Activated CD4-positive, alpha-beta T cell treated with anti-CD3 and anti-CD28 coated beads, Interleukin-2, amount 10 ng/mL, durations not matched to agents 24 days and 14 days (primary cell): ENCODE measurements around the gene CYP26C1. TPM values are rescaled to one million over a fixed set of nuclear protein-coding genes. Genes with fewer than 3 reads are reported as not detected.
A peak's percentile ranks its signal among the peaks of the same experiment; 100 is the strongest.

Source experiments
- DNase-seq: peaks from one replicate; pipeline ENCODE4 v3.0.0; 2022
- H3K27ac Mint-ChIP-seq: one replicate; pipeline ENCODE4 v1.8.0; 2022; ENCODE audit warnings: mild to moderate bottlenecking, mixed read lengths
- H3K27me3 Mint-ChIP-seq: one replicate; pipeline ENCODE4 v1.8.0; 2022; ENCODE audit warnings: mixed read lengths
- H3K36me3 Mint-ChIP-seq: one replicate; pipeline ENCODE4 v1.8.0; 2022; ENCODE audit warnings: low read depth, mild to moderate bottlenecking, mixed read lengths
- H3K4me1 Mint-ChIP-seq: one replicate; pipeline ENCODE4 v1.8.0; 2021; ENCODE audit warnings: mixed read lengths
- H3K4me3 Mint-ChIP-seq: one replicate; pipeline ENCODE4 v1.8.0; 2022; ENCODE audit warnings: mild to moderate bottlenecking, moderate library complexity, mixed read lengths
- H3K9me3 Mint-ChIP-seq: one replicate; pipeline ENCODE4 v1.8.0; 2021; ENCODE audit warnings: mixed read lengths
- intact Hi-C: fragments of 100-400 bp; cut with micrococcal nuclease; formaldehyde crosslinking; loops from one replicate; pipeline ENCODE4 v1.15.1; 2023
- total RNA-seq: library from RNA; stranded (reverse); gene quantifications from 2 replicates; pipeline ENCODE4 v1.2.3, GENCODE V29; 2022

The CYP26C1 gene
- total RNA-seq, 1 donor from 2014 or later = 0.07 TPM

- H3K9me3 Mint-ChIP-seq = no peaks in the 10 kb centered on the region
- no peaks in the 10 kb centered on the region for H3K36me3 Mint-ChIP-seq
- no peak for DNase-seq
- peaks cover 19% of the 10 kb centered on the region for H3K4me1 Mint-ChIP-seq
- H3K4me3 Mint-ChIP-seq = no peak overlapping the region
- peaks cover 64% of the 10 kb centered on the region for H3K27me3 Mint-ChIP-seq
- no peak overlapping the region for H3K27ac Mint-ChIP-seq
- intact Hi-C loops = loop anchor here (2.0 kb wide), 1 partner anchor 14 kb away; no protein-coding TSS in a partner anchor
Measured at GRCh38 chr10:93076871-93077270, 16.3 kb downstream of the CYP26C1 start.

GRCh38 chr10:93077860-93078337 is 17.3 kb downstream of the CYP26C1 start:
- H3K9me3 Mint-ChIP-seq = no peaks in the 10 kb centered on the region
- H3K36me3 Mint-ChIP-seq = no peaks in the 10 kb centered on the region
- no peak for DNase-seq

GRCh38 chr10:93079663-93080349 is 19.2 kb downstream of the CYP26C1 start:
- intact Hi-C loops = loop anchor here (2.0 to 10.0 kb wide), 3 partner anchors 207 to 405 kb away; partner anchors contain the start of gene MYOF
- H3K27ac Mint-ChIP-seq = no peak overlapping the region
- no peak overlapping the region for H3K4me3 Mint-ChIP-seq
- no peaks in the 10 kb centered on the region for H3K36me3 Mint-ChIP-seq
- peaks cover 47% of the 10 kb centered on the region for H3K27me3 Mint-ChIP-seq
- peak; percentile 51 for DNase-seq
- no peaks in the 10 kb centered on the region for H3K9me3 Mint-ChIP-seq
- H3K4me1 Mint-ChIP-seq = peaks cover 10% of the 10 kb centered on the region

More at GRCh38 chr10:93077860-93078337, 17.3 kb downstream of the CYP26C1 start:
- Mint-ChIP-seq H3K4me3 (no peak overlapping the region), H3K27me3 (peaks cover 54% of the 10 kb centered on the region), H3K4me1 (peaks cover 16% of the 10 kb centered on the region), H3K27ac (no peak overlapping the region)
- intact Hi-C loops = loop anchor here (2.0 kb wide), 1 partner anchor 15 kb away; no protein-coding TSS in a partner anchor

- Mint-ChIP-seq H3K36me3 (no peaks in the 10 kb centered on the region), H3K27me3 (peaks cover 41% of the 10 kb centered on the region), H3K9me3 (no peaks in the 10 kb centered on the region)
Measured at GRCh38 chr10:93080350-93081046, 19.9 kb downstream of the CYP26C1 start.

GRCh38 chr10:93081318-93081717 is 20.7 kb downstream of the CYP26C1 start:
- Mint-ChIP-seq H3K4me1 (peaks cover 2% of the 10 kb centered on the region), H3K9me3 (no peaks in the 10 kb centered on the region), H3K4me3 (no peak overlapping the region), H3K36me3 (no peaks in the 10 kb centered on the region), H3K27ac (no peak overlapping the region), H3K27me3 (peaks cover 36% of the 10 kb centered on the region)
- peak; percentile 45 for DNase-seq
- intact Hi-C loops = loop anchor here (2.0 to 10.0 kb wide), 3 partner anchors 206 to 403 kb away; partner anchors contain the start of gene MYOF

More at GRCh38 chr10:93080350-93081046, 19.9 kb downstream of the CYP26C1 start:
- peak; percentile 83 for DNase-seq
- Mint-ChIP-seq H3K4me3 (no peak overlapping the region), H3K27ac (no peak overlapping the region), H3K4me1 (peaks cover 7% of the 10 kb centered on the region)
- intact Hi-C loops = loop anchor here (2.0 to 10.0 kb wide), 3 partner anchors 207 to 404 kb away; partner anchors contain the start of gene MYOF

- no peak overlapping the region for H3K4me3 Mint-ChIP-seq
- no peak overlapping the region for H3K27ac Mint-ChIP-seq
- peaks cover 2% of the 10 kb centered on the region for H3K4me1 Mint-ChIP-seq
- no peaks in the 10 kb centered on the region for H3K9me3 Mint-ChIP-seq
- no peak for DNase-seq
- no peaks in the 10 kb centered on the region for H3K36me3 Mint-ChIP-seq
- intact Hi-C loops = loop anchor here (2.0 to 10.0 kb wide), 3 partner anchors 205 to 403 kb away; partner anchors contain the start of gene MYOF
- peaks cover 31% of the 10 kb centered on the region for H3K27me3 Mint-ChIP-seq
Measured at GRCh38 chr10:93081834-93082233, 21.2 kb downstream of the CYP26C1 start.

GRCh38 chr10:93083743-93084539 is 23.3 kb downstream of the CYP26C1 start:
- DNase-seq = no peak
- Mint-ChIP-seq H3K4me1 (peaks cover 2% of the 10 kb centered on the region), H3K9me3 (no peaks in the 10 kb centered on the region), H3K36me3 (no peaks in the 10 kb centered on the region), H3K27me3 (peaks cover 24% of the 10 kb centered on the region), H3K4me3 (no peak overlapping the region), H3K27ac (no peak overlapping the region)
- intact Hi-C loops = loop anchor here (5.0 to 10.0 kb wide), 2 partner anchors 203 to 401 kb away; partner anchors contain the start of gene MYOF

GRCh38 chr10:93085272-93085859 is 24.8 kb downstream of the CYP26C1 start:
- no peaks in the 10 kb centered on the region for H3K9me3 Mint-ChIP-seq
- intact Hi-C loops = loop anchor here (10.0 kb wide), 1 partner anchor 399 kb away; the partner anchor contains the start of gene MYOF
- no peak overlapping the region for H3K4me3 Mint-ChIP-seq
- no peak for DNase-seq
- peaks cover 17% of the 10 kb centered on the region for H3K27me3 Mint-ChIP-seq
- H3K36me3 Mint-ChIP-seq = no peaks in the 10 kb centered on the region
- no peak overlapping the region for H3K27ac Mint-ChIP-seq
- H3K4me1 Mint-ChIP-seq = no peaks in the 10 kb centered on the region

GRCh38 chr10:93086289-93086688 is 25.7 kb downstream of the CYP26C1 start:
- Mint-ChIP-seq H3K27me3 (peaks cover 15% of the 10 kb centered on the region), H3K27ac (no peak overlapping the region), H3K4me1 (no peaks in the 10 kb centered on the region), H3K9me3 (no peaks in the 10 kb centered on the region), H3K36me3 (no peaks in the 10 kb centered on the region), H3K4me3 (no peak overlapping the region)
- intact Hi-C loops = loop anchor here (10.0 kb wide), 1 partner anchor 399 kb away; the partner anchor contains the start of gene MYOF
- no peak for DNase-seq

GRCh38 chr10:93087846-93088245 is 27.2 kb downstream of the CYP26C1 start:
- H3K9me3 Mint-ChIP-seq = no peaks in the 10 kb centered on the region
- no peaks in the 10 kb centered on the region for H3K36me3 Mint-ChIP-seq
- H3K4me3 Mint-ChIP-seq = no peak overlapping the region
- DNase-seq = no peak
- peaks cover 14% of the 10 kb centered on the region for H3K27me3 Mint-ChIP-seq
- intact Hi-C loops = loop anchor here (10.0 kb wide), 1 partner anchor 397 kb away; the partner anchor contains the start of gene MYOF
- no peaks in the 10 kb centered on the region for H3K4me1 Mint-ChIP-seq
- H3K27ac Mint-ChIP-seq = no peak overlapping the region

- H3K4me1 Mint-ChIP-seq = no peaks in the 10 kb centered on the region
- peaks cover 14% of the 10 kb centered on the region for H3K27me3 Mint-ChIP-seq
- intact Hi-C loops = loop anchor here (10.0 kb wide), 1 partner anchor 396 kb away; the partner anchor contains the start of gene MYOF
- DNase-seq = no peak
- no peak overlapping the region for H3K4me3 Mint-ChIP-seq
- no peak overlapping the region for H3K27ac Mint-ChIP-seq
- no peaks in the 10 kb centered on the region for H3K9me3 Mint-ChIP-seq
- no peaks in the 10 kb centered on the region for H3K36me3 Mint-ChIP-seq
Measured at GRCh38 chr10:93088466-93088865, 27.9 kb downstream of the CYP26C1 start.

- no peak overlapping the region for H3K4me3 Mint-ChIP-seq
- H3K27ac Mint-ChIP-seq = no peak overlapping the region
- no peaks in the 10 kb centered on the region for H3K36me3 Mint-ChIP-seq
- no peak for DNase-seq
- peaks cover 8% of the 10 kb centered on the region for H3K27me3 Mint-ChIP-seq
- no peaks in the 10 kb centered on the region for H3K9me3 Mint-ChIP-seq
- intact Hi-C loops = no loop called here
- H3K4me1 Mint-ChIP-seq = no peaks in the 10 kb centered on the region
Measured at GRCh38 chr10:93090619-93091018, 30.0 kb downstream of the CYP26C1 start.

GRCh38 chr10:93091960-93092359 is 31.4 kb downstream of the CYP26C1 start:
- H3K9me3 Mint-ChIP-seq = no peaks in the 10 kb centered on the region
- H3K36me3 Mint-ChIP-seq = no peaks in the 10 kb centered on the region
- no peak overlapping the region for H3K4me3 Mint-ChIP-seq
- peaks cover 8% of the 10 kb centered on the region for H3K27me3 Mint-ChIP-seq
- intact Hi-C loops = no loop called here
- no peak for DNase-seq
- no peaks in the 10 kb centered on the region for H3K4me1 Mint-ChIP-seq
- H3K27ac Mint-ChIP-seq = no peak overlapping the region
